T-cell (primary cell): ENCODE data around the gene IFT43. TPM values are rescaled to one million over a fixed set of nuclear protein-coding genes. Genes with fewer than 3 reads are reported as not detected.

Source experiments
- ATAC-seq, 4 experiments: fragments of 200-7000 bp in 3 of 4; fragments of 150-1000 bp in 1 of 4; cut with Tn5 transposase; replicated peaks in 1 of 4; 1 replicate in 3 of 4; 2 replicates in 1 of 4; pipeline ENCODE4 v1.10.0; 2021; ENCODE audit warnings: moderate library complexity in 3 of 4, mild to moderate bottlenecking in 2 of 4, moderate number of reproducible peaks in 1 of 4
- CTCF ChIA-PET, 2 donors: fragments of 300-600 bp; sonication (Branson Sonifier 250); formaldehyde crosslinking; loops; one replicate each; lab custom pipeline; 2022; ENCODE audit warnings: antibody characterized with exemption in 2 of 2; lab: Charles Lee
- POLR2A ChIA-PET, 2 donors: fragments of 300-600 bp; sonication (Branson Sonifier 250); formaldehyde crosslinking; loops; one replicate each; lab custom pipeline; 2022; ENCODE audit warnings: antibody characterized with exemption in 2 of 2; lab: Charles Lee
- DNase-seq, 35 experiments: peaks; one replicate each; pipeline versions ENCODE4 v3.0.0 to v3.0.0-alpha.2; 2013 to 2023
- H3K27ac ChIP-seq: one replicate; pipeline ENCODE4 v1.5.1; 2013; ENCODE audit warnings: low read length
- H3K27me3 ChIP-seq, 2 experiments: replicated peaks in 1 of 2; 1 replicate in 1 of 2; 2 replicates in 1 of 2; pipeline versions ENCODE4 v1.6.1 to v1.7.0; 2013; ENCODE audit warnings: low read length in 1 of 2, mixed read lengths in 1 of 2; ENCODE audit not compliant: control insufficient read depth in 2 of 2, insufficient read depth in 2 of 2; ENCODE audit errors: extremely low read depth in 1 of 2
- H3K36me3 ChIP-seq, 2 donors: 1 replicate in 1 of 2; 2 replicates in 1 of 2; pipeline versions ENCODE4 v1.6.1 to v1.7.0; 2013; ENCODE audit warnings: low read length in 1 of 2; ENCODE audit not compliant: control insufficient read depth in 2 of 2, insufficient read depth in 1 of 2; ENCODE audit errors: extremely low read depth in 1 of 2
- H3K4me1 ChIP-seq, 2 experiments: 1 replicate in 1 of 2; 2 replicates in 1 of 2; pipeline versions ENCODE4 v1.6.1 to v1.7.0; 2013; ENCODE audit warnings: low read length in 2 of 2, mixed read lengths in 1 of 2; ENCODE audit not compliant: insufficient read depth in 2 of 2, control insufficient read depth in 1 of 2; ENCODE audit errors: extremely low read depth in 1 of 2
- H3K4me3 ChIP-seq, 2 donors: 1 replicate in 1 of 2; 2 replicates in 1 of 2; pipeline versions ENCODE4 v1.5.1 to v1.7.0; 2013; ENCODE audit warnings: mild to moderate bottlenecking in 2 of 2, low read length in 1 of 2, moderate library complexity in 1 of 2; ENCODE audit not compliant: control insufficient read depth in 1 of 2; ENCODE audit errors: extremely low read depth in 1 of 2
- H3K9me3 ChIP-seq: 2 replicates; pipeline ENCODE4 v1.7.0; 2013
- H3K27ac Mint-ChIP-seq, 2 donors: one replicate each; pipeline ENCODE4 v1.8.0; 2020 to 2021; ENCODE audit warnings: mild to moderate bottlenecking in 2 of 2, mixed read lengths in 2 of 2
- H3K27me3 Mint-ChIP-seq, 2 donors: one replicate each; pipeline ENCODE4 v1.8.0; 2021 to 2022; ENCODE audit warnings: mixed read lengths in 2 of 2
- H3K36me3 Mint-ChIP-seq: one replicate; pipeline ENCODE4 v1.8.0; 2021; ENCODE audit warnings: mixed read lengths
- H3K4me1 Mint-ChIP-seq, 3 donors: one replicate each; pipeline ENCODE4 v1.8.0; 2020 to 2022; ENCODE audit warnings: mixed read lengths in 3 of 3, mild to moderate bottlenecking in 1 of 3
- H3K4me3 Mint-ChIP-seq, 3 donors: one replicate each; pipeline ENCODE4 v1.8.0; 2020 to 2022; ENCODE audit warnings: mild to moderate bottlenecking in 3 of 3, mixed read lengths in 3 of 3, moderate library complexity in 3 of 3
- H3K9me3 Mint-ChIP-seq, 3 donors: one replicate each; pipeline ENCODE4 v1.8.0; 2020 to 2022; ENCODE audit warnings: mixed read lengths in 3 of 3
- WGBS: methylation state at CpG from one replicate; pipeline ENCODE4 v1.1.5; 2013; ENCODE audit warnings: missing lambda C conversion rate; ENCODE audit not compliant: insufficient coverage; 5-methylcytosine and 5-hydroxymethylcytosine counted together
- total RNA-seq, 35 experiments: library from RNA in 6 of 35; stranded (reverse) in 6 of 35; fragments of 120-200 nt in 1 of 35; gene quantifications; one replicate each; pipeline versions ENCODE4 v1.2.1 to v1.2.4 and lab custom pipeline; 2013 to 2026

IFT43 gene
- total RNA-seq, 5 donors from 2014 or later (not counting 1 experiment from before 2014, with no cell fraction given): 10.0 to 13.5 (median 11.9) TPM

GRCh38 chr14:76090616-76091391 is 105.2 kb downstream of the IFT43 start:
- ATAC-seq (no peak), DNase-seq (no peak)
- Mint-ChIP-seq H3K4me1 (no peaks in the 10 kb centered on the region), H3K4me3 (no peak overlapping the region), H3K36me3 (no peaks in the 10 kb centered on the region), H3K27me3 (peaks cover 0 to 7% of the 10 kb centered on the region in 2 donors), H3K9me3 (no peaks in the 10 kb centered on the region), H3K27ac (no peak overlapping the region)
- H3K36me3 ChIP-seq: no peaks in the 10 kb centered on the region
- 71% methylated on average over 16 of the region's 16 CpGs for WGBS
- ChIA-PET POLR2A (no interaction called here), CTCF (no interaction called here)
- peaks cover 0 to 11% of the 10 kb centered on the region in 2 experiments for H3K27me3 ChIP-seq
- no peaks in the 10 kb centered on the region for H3K9me3 ChIP-seq
- H3K4me1 ChIP-seq: no peaks in the 10 kb centered on the region
- no peak overlapping the region for H3K4me3 ChIP-seq
- no peak overlapping the region for H3K27ac ChIP-seq

- Mint-ChIP-seq H3K27ac (no peak overlapping the region), H3K4me3 (no peak overlapping the region), H3K36me3 (no peaks in the 10 kb centered on the region), H3K9me3 (no peaks in the 10 kb centered on the region), H3K4me1 (no peaks in the 10 kb centered on the region), H3K27me3 (peaks cover 0 to 7% of the 10 kb centered on the region in 2 donors)
- POLR2A ChIA-PET: no interaction called here
- Histone ChIP-seq H3K36me3 (no peaks in the 10 kb centered on the region), H3K4me1 (no peaks in the 10 kb centered on the region), H3K27me3 (peaks cover 0 to 11% of the 10 kb centered on the region in 2 experiments), H3K9me3 (no peaks in the 10 kb centered on the region), H3K27ac (no peak overlapping the region), H3K4me3 (no peak overlapping the region)
- DNase-seq (no peak), ATAC-seq (no peak)
- CTCF ChIA-PET: interaction anchor here in 1 of 2 donors (0.6 kb wide), 1 partner anchor 46 kb away, joined by 5 read pairs; no protein-coding TSS in a partner anchor
- WGBS: no CpG with 5 or more reads among the region's 2 CpGs
These were observed 107.5 kb downstream of the IFT43 start for GRCh38 chr14:76093077-76093476.

- no peak overlapping the region for H3K27ac ChIP-seq
- no peaks in the 10 kb centered on the region for H3K9me3 ChIP-seq
- H3K4me1 ChIP-seq: no peaks in the 10 kb centered on the region
- no peak for ATAC-seq
- Mint-ChIP-seq H3K27me3 (peaks cover 6 to 11% of the 10 kb centered on the region in 2 donors), H3K27ac (no peak overlapping the region), H3K4me1 (no peaks in the 10 kb centered on the region), H3K9me3 (no peaks in the 10 kb centered on the region), H3K4me3 (no peak overlapping the region), H3K36me3 (no peaks in the 10 kb centered on the region)
- H3K36me3 ChIP-seq: no peaks in the 10 kb centered on the region
- POLR2A ChIA-PET: no interaction called here
- H3K4me3 ChIP-seq: no peak overlapping the region
- H3K27me3 ChIP-seq: peaks cover 0 to 14% of the 10 kb centered on the region in 2 experiments
- CTCF ChIA-PET: no interaction called here
- 90% methylated on average over 2 of the region's 5 CpGs for WGBS
- DNase-seq: no peak
These were observed 110.7 kb downstream of the IFT43 start for GRCh38 chr14:76096257-76096656.

GRCh38 chr14:76097547-76097946 is 112.0 kb downstream of the IFT43 start:
- no peaks in the 10 kb centered on the region for H3K36me3 Mint-ChIP-seq
- no peak for DNase-seq
- H3K27me3 Mint-ChIP-seq: peaks cover 9 to 15% of the 10 kb centered on the region in 2 donors
- ChIA-PET CTCF (no interaction called here), POLR2A (no interaction called here)
- no peaks in the 10 kb centered on the region for H3K36me3 ChIP-seq
- H3K9me3 ChIP-seq: no peaks in the 10 kb centered on the region
- no peaks in the 10 kb centered on the region for H3K9me3 Mint-ChIP-seq
- no peak overlapping the region for H3K4me3 Mint-ChIP-seq
- no peak overlapping the region for H3K27ac ChIP-seq
- H3K27ac Mint-ChIP-seq: no peak overlapping the region
- no peak overlapping the region for H3K4me3 ChIP-seq
- H3K4me1 Mint-ChIP-seq: no peaks in the 10 kb centered on the region
- no peaks in the 10 kb centered on the region for H3K4me1 ChIP-seq
- ATAC-seq: no peak
- peaks cover 0 to 18% of the 10 kb centered on the region in 2 experiments for H3K27me3 ChIP-seq
- 93% methylated on average over 4 of the region's 7 CpGs for WGBS

- CTCF ChIA-PET: no interaction called here
- Histone ChIP-seq H3K27me3 (peaks cover 0 to 16% of the 10 kb centered on the region in 2 experiments), H3K36me3 (no peaks in the 10 kb centered on the region), H3K4me1 (no peaks in the 10 kb centered on the region), H3K27ac (no peak overlapping the region), H3K9me3 (no peaks in the 10 kb centered on the region), H3K4me3 (no peak overlapping the region)
- DNase-seq (no peak), ATAC-seq (no peak)
- Mint-ChIP-seq H3K4me1 (no peaks in the 10 kb centered on the region), H3K36me3 (no peaks in the 10 kb centered on the region), H3K4me3 (no peak overlapping the region), H3K27ac (no peak overlapping the region), H3K9me3 (no peaks in the 10 kb centered on the region), H3K27me3 (peaks cover 9 to 12% of the 10 kb centered on the region in 2 donors)
- whole genome bisulfite sequencing: 94% methylated on average over 2 of the region's 8 CpGs
- POLR2A ChIA-PET: interaction anchor here in 1 of 2 donors (0.6 kb wide), 1 partner anchor 495 kb away, joined by 5 read pairs; no protein-coding TSS in a partner anchor
These were observed 112.5 kb downstream of the IFT43 start for GRCh38 chr14:76098047-76098446.

- Histone ChIP-seq H3K4me3 (no peak overlapping the region), H3K27me3 (peaks cover 0 to 16% of the 10 kb centered on the region in 2 experiments), H3K27ac (no peak overlapping the region), H3K36me3 (no peaks in the 10 kb centered on the region), H3K9me3 (no peaks in the 10 kb centered on the region), H3K4me1 (no peaks in the 10 kb centered on the region)
- ChIA-PET POLR2A (no interaction called here), CTCF (no interaction called here)
- DNase-seq: no peak
- Mint-ChIP-seq H3K27ac (no peak overlapping the region), H3K4me3 (no peak overlapping the region), H3K9me3 (no peaks in the 10 kb centered on the region), H3K27me3 (peaks cover 13% of the 10 kb centered on the region in 2 donors), H3K4me1 (no peaks in the 10 kb centered on the region), H3K36me3 (no peaks in the 10 kb centered on the region)
- ATAC-seq: no peak
- 88% methylated on average over 25 of the region's 28 CpGs for WGBS
These were observed 113.5 kb downstream of the IFT43 start for GRCh38 chr14:76098916-76099675.
